ENCODE data around the gene C3orf85. TPM values are rescaled to one million over a fixed set of nuclear protein-coding genes. Genes with fewer than 3 reads are reported as not detected.

The C3orf85 gene
- total RNA-seq, 6 experiments from 2014 or later, result not detected

DNA sequence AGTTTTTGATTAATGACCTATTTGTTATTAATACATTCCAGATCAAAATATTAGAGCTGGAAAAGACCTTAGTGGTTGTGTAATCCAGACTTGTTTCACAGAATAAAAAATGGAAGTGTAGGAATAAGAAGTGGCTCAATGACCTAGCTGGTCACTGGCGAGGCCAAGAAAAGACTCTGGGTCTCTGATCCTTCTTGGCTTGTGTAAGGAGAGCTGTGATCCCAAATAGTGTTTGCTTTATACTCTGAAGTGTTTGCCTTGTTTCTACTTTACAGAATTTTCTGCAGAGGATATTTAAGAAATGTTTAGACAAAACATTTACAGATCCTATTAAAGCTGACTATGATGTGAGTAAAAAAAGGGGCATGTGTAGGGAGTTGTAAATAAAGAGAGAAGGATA lies 7.1 kb downstream of the C3orf85 start:
- no peaks in the 10 kb centered on the region for H3K4me1 Mint-ChIP-seq (ENCODE audit: low read depth)
- no peak for DNase-seq
- H3K27me3 Mint-ChIP-seq (ENCODE audit: insufficient read depth), result no peaks in the 10 kb centered on the region
- H3K36me3 Mint-ChIP-seq (ENCODE audit: low read depth), result no peaks in the 10 kb centered on the region
- H3K9me3 Mint-ChIP-seq, result peaks cover 27% of the 10 kb centered on the region
- TF ChIP-seq, protein P1, sequence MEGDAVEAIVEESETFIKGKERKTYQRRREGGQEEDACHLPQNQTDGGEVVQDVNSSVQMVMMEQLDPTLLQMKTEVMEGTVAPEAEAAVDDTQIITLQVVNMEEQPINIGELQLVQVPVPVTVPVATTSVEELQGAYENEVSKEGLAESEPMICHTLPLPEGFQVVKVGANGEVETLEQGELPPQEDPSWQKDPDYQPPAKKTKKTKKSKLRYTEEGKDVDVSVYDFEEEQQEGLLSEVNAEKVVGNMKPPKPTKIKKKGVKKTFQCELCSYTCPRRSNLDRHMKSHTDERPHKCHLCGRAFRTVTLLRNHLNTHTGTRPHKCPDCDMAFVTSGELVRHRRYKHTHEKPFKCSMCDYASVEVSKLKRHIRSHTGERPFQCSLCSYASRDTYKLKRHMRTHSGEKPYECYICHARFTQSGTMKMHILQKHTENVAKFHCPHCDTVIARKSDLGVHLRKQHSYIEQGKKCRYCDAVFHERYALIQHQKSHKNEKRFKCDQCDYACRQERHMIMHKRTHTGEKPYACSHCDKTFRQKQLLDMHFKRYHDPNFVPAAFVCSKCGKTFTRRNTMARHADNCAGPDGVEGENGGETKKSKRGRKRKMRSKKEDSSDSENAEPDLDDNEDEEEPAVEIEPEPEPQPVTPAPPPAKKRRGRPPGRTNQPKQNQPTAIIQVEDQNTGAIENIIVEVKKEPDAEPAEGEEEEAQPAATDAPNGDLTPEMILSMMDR (IDR thresholded peaks at IDR 0.05), result no peak
- no peak overlapping the region for H3K4me3 Mint-ChIP-seq
- no peak overlapping the region for H3K27ac Mint-ChIP-seq

DNA sequence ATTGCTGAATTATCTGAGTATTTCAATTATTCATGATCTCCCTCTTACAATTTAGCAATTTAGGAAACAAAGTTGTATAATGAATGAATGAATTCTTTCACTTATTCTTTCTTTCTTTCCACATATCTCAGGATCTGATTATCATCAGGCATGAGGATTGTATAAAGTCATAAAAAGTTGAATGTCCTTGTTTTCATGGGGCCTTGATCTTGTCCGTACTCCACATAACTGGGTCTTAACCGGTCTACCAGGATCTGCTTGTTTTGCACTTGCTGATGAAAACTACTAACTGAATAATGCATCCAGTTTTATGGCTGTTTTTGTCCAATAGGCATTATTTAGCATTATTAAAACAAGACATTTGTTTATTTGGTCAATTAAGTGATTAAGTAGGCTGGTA lies 12.6 kb downstream of the C3orf85 start:
- TF ChIP-seq, protein P1 (IDR thresholded peaks at IDR 0.05), result no peak
- Mint-ChIP-seq H3K36me3 (ENCODE audit: low read depth) (no peaks in the 10 kb centered on the region), H3K27me3 (ENCODE audit: insufficient read depth) (no peaks in the 10 kb centered on the region), H3K9me3 (peaks cover 23% of the 10 kb centered on the region), H3K4me1 (ENCODE audit: low read depth) (no peaks in the 10 kb centered on the region), H3K27ac (no peak overlapping the region), H3K4me3 (no peak overlapping the region)
- no peak for DNase-seq

DNA sequence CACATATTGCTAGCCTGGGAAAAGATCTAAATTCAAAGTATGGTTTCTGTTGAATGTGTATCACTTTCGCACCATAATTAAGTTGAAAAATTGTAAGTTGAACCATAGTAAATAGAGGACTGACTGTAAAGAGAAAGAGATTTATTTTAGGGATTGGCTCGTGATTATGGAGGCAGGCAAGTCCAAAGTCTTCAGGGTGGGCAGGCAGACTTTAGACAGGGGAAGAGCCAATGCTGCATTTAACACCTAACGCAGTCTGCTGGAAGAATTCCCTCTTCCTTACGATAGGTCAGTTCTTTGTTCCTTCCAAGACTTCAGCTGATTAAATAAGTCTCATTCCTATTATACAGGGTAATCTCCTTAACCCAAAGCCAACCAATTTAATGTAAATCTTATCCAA lies 15.8 kb downstream of the C3orf85 start:
- H3K27ac Mint-ChIP-seq, result no peak overlapping the region
- no peak overlapping the region for H3K4me3 Mint-ChIP-seq
- H3K4me1 Mint-ChIP-seq (ENCODE audit: low read depth), result no peaks in the 10 kb centered on the region
- no peak for DNase-seq
- TF ChIP-seq, protein P1 (IDR thresholded peaks at IDR 0.05), result no peak
- no peaks in the 10 kb centered on the region for H3K27me3 Mint-ChIP-seq (ENCODE audit: insufficient read depth)
- H3K36me3 Mint-ChIP-seq (ENCODE audit: low read depth), result 0 out of 2 replicates have a peak, but pooled peaks cover 4% of the 10 kb centered on the region
- peaks cover 22% of the 10 kb centered on the region for H3K9me3 Mint-ChIP-seq

DNA sequence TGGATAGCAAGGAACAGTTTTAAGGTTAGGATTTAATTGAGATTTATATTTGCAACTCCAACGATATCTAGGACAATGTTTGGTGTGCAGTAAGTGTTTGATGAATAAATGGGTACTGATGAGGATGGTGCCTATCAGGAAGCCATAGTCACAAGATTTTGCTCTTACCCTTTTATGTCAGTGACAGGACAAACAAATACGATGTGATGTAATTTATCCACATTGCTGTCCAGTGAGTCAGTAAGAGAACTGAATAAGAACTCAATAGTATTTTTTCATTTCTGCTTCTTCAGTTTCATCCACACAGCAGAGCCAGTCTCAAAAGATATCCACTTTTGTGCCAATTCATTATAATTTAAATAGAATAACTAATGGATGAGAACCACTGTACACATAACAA lies 18.5 kb downstream of the C3orf85 start:
- Mint-ChIP-seq H3K9me3 (peaks cover 30% of the 10 kb centered on the region), H3K27ac (no peak overlapping the region), H3K27me3 (ENCODE audit: insufficient read depth) (no peaks in the 10 kb centered on the region), H3K4me1 (ENCODE audit: low read depth) (no peaks in the 10 kb centered on the region), H3K4me3 (no peak overlapping the region), H3K36me3 (ENCODE audit: low read depth) (0 out of 2 replicates have a peak, but pooled peaks cover 4% of the 10 kb centered on the region)
- TF ChIP-seq, protein P1 (IDR thresholded peaks at IDR 0.05), result no peak
- no peak for DNase-seq

DNA sequence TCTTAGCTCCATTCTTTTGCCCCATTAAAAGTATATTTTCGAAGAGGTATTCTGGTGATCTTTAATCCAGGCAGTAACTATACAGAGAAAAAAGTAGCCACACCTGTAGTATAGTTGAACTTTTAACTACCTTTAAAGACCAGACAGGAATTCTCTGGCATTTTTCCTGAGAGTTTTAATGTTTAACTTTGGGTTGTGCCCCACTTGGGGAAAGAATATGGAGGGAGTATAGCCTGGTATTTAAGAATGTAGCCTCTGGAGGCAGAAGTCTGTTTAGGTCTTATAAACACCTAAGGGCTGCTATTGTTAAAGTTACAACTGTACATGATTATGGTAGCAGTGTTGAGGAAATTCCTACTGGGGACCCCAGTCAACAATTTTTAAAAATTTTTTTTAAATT lies 19.3 kb downstream of the C3orf85 start:
- Mint-ChIP-seq H3K36me3 (ENCODE audit: low read depth) (0 out of 2 replicates have a peak, but pooled peaks cover 4% of the 10 kb centered on the region), H3K4me3 (no peak overlapping the region), H3K4me1 (ENCODE audit: low read depth) (no peaks in the 10 kb centered on the region), H3K9me3 (peaks cover 29% of the 10 kb centered on the region), H3K27me3 (ENCODE audit: insufficient read depth) (no peaks in the 10 kb centered on the region), H3K27ac (no peak overlapping the region)
- DNase-seq, result no peak
- TF ChIP-seq, protein P1 (IDR thresholded peaks at IDR 0.05), result no peak

Measured in HFFc6 (cell line).